Keratinocyte (primary cell): ENCODE data around the gene EZH2.

Source experiments
- CTCF ChIP-seq, 3 experiments: IDR thresholded peaks in 1 of 3; conservative IDR thresholded peaks in 1 of 3; optimal IDR thresholded peaks in 1 of 3; 2 replicates in 2 of 3; 3 replicates in 1 of 3; pipeline versions ENCODE3 to v1.5.1; 2011; ENCODE audit warnings: low read length in 3 of 3, mild to moderate bottlenecking in 3 of 3, moderate library complexity in 2 of 3, control low read depth in 1 of 3, inconsistent platforms in 1 of 3; ENCODE audit not compliant: insufficient read depth in 2 of 3; ENCODE audit errors: extremely low read depth in 1 of 3
- EZH2 ChIP-seq: IDR thresholded peaks from one replicate; pipeline ENCODE4 v1.6.1; 2012; ENCODE audit warnings: inconsistent platforms, mild to moderate bottlenecking, low read length, moderate library complexity

DNA sequence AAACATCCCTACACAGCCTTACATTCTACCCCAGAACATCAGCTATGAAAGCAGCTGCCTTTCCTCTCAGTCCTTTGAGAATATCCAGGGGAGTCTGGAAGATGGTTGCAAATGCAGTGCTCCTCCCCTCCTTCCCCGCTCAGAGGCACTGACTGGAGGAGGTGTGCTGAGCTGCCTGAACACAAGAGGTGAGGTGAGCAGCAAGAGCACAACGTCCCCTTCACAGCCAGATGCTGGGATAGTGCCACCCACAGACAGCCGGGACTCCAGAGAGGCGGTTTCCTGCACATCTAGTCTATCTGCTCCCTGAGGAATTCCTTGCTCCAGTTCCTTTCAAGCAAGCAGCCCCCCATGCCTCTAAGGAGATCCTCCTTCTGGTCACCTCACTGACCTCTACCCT is 74.2 kb downstream of the EZH2 start:
- TF ChIP-seq CTCF (optimal IDR thresholded peaks at IDR 0.05 in 1 of 3, IDR thresholded peaks at IDR 0.05 in 1 of 3, conservative IDR thresholded peaks at IDR 0.05 in 1 of 3; ENCODE audit: extremely low read depth in 1 of 3, insufficient read depth in 2 of 3, low read length in 3 of 3) = no peak
- no peak for TF ChIP-seq EZH2
